HG02610 (cell line): ENCODE measurements around the gene PIH1D2.
"Not testable (repeated sequence)": the region's sequence is repeated elsewhere in the genome, so short reads cannot be mapped to it uniquely, and the experiment has no call there.

Source experiments
- ATAC-seq: cut with Tn5 transposase; IDR thresholded peaks from one replicate; pipeline ENCODE4 v1.9.1; 2021; ENCODE audit warnings: mild to moderate bottlenecking, moderate library complexity; ENCODE audit not compliant: unreplicated experiment

Gene PIH1D2, protein sequence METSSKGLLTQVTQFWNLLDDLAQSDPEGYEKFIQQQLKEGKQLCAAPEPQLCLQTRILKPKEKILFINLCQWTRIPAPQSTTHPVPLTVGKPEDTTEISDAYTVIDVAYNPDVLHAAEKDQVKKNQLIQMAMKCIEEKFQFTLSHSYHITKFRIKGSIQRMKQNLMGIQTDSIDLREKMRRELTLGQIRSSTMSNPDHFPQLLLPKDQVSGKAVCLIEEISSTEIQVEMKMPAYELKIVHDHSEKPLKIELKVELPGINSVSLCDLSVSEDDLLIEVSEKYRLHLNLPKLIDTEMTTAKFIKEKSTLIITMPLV

DNA sequence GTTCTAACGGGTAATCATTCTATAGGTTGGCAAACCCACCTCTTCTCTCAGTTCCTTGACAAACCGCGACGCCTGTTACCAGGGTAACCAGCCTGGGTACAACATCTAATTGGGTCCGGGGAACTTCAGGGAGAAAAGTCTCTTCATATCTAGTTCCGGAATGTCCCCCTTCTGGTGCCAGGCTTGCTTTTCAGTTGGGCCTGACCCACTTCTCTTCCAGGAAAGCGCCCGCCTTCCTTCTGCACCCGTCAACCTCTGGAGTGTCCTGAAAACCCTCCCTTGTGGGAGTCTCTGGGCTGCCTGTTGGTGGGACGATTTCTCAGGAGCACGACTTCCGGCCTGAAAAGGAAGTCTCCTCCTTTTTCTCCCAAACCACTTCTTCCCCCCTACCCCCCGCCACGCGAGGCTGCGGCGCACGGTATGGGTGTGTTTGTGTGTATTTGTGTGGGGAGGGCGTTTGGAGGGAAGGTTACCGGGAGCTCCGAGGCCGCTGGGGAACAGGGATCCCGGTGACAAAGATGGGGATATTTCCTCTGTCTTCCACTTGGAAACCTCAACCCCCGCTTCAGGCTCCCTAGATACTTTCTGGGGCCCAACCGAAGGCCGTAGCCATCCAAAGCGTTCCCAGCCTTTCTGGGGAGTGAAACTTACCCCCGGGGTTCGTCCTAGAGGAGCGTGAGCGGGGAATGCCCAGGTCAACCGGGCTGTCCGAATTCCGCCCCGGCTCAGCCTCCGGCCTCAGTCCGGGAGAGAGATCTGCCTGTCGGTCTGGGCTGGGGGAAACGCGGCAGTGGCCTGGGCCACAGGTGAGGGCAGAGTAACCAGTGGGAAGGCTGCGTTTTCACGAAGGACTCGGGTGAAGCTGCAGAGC is at the start of gene PIH1D2, which contains the start of gene NKAPD1:
Gene PIH1D2 (minus strand): TSS at position 77 of the 871 bp plus-strand sequence. CDS start 843 bp downstream, outside the sequence.
Gene NKAPD1 (plus strand): TSS at position 359 of the 871 bp plus-strand sequence. CDS start 1,276 bp downstream, outside the sequence.
- peak; percentile 83 for ATAC-seq

DNA sequence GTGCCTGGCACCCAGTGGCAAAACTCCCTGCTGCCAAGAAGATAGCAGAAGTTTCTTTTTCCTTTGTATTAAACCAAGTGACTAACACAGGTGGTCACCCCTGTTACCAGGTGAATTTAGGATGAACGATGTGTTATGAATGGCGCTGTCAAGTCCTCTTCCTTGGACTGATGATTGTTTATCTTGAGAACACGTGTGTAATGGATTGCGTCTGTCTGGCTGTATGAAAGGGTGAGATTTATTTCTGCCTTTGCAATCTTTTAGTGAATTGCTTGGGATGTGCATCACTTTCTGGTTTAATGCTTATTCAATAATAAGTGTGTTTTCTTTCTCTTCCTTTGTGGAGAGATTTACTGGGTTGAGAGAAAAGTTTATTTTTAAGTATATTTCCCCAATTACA is 49.3 kb upstream of the PIH1D2 start:
- ATAC-seq: no peak

DNA sequence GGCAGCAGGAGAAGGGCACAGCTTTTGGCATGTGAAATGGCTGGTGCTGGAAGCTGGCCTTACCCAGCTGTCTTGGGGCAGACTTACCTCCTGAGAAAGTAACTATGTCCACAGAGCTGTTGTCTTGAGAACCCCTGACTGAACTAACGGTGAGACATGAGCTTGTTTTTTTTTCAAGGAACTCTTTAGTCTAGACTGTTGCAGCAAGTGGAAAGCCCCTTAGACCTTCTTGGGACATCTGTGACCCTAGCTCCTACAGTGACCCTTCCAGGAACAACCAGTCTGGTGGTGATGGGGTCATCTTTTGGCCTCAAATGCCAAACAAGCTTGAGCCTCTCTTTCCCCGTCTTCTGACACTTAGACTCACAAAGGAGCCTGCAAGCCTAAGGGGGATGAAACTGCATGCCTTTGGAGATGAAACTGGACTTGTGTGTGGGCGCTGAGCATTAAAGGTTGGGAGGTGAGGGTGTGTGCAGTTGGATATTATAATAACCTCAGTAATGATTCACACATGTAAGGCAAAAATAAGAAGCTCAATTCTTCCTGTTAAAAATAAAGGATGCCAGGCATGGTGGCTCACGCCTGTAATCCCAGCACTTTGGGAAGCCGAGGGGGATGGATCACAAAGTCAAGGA is 48.3 kb upstream of the PIH1D2 start:
- ATAC-seq: no peak

DNA sequence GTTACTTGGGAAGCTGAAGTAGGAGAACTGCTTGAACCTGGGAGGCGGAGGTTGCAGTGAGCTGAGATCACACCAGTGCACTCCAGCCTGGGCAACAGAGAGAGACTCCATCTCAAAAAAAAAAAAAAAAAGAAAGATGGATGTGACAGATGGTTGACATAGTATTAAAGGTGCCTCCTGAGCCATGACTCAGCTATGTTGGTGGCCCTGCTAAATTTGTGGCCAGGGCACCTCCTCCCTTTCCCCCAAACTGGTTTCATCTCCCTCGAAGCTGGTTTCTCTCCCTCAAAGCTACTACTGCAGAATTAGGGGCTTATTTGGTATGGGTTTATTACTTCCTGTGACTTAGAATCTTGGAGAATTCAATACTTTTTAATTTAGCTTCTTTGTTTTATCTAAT is 44.4 kb upstream of the PIH1D2 start:
- ATAC-seq: no peak

DNA sequence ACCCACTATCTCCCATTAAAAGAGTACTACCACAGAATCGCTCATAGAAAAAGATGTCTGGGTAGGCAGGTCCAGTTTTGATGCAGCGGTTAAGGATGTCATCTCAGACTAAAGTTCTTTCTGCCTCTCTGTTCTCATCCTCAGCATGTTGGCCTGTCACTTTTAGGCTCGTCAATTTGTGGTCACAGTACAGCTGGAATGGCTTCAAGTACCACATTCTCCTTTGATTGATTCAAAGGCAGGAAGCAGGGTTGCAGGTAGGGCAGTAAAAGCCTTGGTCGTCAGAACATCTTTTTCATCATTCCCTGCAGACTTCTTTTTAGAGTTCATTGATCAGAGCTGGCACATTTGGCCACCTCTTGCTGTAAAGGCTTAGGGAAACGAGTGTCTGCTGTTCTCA is 41.6 kb upstream of the PIH1D2 start:
- ATAC-seq: no peak

DNA sequence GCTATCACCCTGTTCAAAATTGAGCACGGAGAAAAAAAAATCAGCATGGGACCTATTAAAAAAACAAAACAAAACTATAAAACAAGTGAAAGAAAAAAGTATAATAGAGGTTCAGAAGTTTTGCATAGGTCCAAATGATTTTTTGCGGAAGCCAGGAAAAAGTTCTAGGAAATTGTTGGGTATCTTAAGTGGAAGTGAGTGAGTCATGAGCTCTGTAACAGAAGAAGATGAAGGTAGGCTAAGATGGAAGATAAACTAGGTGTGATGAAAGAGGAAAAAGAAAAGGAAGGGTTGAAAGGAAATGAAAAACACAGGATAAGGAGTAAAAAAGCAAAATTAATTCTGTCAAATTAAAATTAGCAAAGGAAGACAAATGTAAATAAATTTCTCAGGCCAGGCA is 40.6 kb upstream of the PIH1D2 start:
- ATAC-seq: no peak

DNA sequence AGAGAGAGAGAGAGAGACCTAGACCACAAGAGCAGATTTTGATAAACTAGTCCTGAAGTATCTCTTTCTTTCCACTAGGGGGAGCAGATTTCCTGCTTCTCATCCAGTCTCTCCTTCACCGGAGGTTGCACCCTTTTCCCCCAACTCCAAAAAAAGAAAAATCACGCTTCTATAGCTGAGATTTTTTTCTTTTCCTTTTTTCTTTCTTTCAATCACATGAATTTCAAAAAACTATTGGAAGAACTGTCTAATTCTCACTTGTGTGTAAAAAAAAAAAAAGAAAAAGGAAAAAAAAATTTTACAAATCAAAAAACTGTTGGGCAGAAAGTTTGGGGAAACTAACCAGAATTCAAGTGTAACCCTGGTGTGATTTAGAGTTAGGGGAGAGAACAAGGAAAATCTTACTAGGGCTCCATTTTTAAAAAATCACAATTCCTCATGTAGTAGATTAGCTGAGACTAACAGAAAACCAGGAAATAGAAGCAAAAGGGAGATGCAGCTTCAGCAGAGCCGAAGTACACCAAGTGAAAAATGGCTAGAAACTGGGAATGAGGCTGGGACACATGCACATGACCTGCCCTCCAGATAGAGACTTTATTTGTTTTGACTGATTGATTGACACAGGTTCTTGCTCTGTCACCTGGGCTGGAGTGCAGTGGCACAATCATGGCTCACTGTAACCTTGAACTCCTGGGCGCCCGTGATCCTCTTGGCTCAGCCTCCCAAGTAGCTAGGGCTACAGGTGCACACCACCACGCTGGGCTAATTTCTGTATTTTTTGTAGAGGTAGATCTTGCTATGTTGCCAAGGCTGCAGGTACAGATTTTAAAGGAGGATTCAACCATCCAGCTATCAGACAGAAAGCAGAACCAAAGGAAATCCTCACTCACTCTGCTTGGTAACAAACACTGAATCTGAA is 40.0 kb upstream of the PIH1D2 start:
- ATAC-seq: no peak

DNA sequence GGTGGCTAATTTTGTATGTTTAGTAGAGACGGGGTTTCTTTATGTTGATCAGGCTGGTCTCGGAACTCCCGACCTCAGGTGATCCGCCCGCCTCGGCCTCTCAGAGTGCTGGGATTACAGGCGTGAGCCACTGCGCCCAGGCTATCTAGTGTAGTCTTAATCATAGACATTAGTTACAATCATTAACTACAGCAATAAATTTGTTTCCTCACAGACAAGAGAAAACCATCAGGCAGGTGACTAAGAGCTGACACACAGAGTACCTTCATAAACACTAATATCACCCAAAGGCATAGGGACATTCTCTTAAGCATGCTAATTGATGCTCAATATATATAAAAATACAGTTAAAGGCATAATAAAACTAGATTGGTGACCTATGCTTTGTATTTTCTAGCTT is 32.3 kb upstream of the PIH1D2 start:
- ATAC-seq: no peak

DNA sequence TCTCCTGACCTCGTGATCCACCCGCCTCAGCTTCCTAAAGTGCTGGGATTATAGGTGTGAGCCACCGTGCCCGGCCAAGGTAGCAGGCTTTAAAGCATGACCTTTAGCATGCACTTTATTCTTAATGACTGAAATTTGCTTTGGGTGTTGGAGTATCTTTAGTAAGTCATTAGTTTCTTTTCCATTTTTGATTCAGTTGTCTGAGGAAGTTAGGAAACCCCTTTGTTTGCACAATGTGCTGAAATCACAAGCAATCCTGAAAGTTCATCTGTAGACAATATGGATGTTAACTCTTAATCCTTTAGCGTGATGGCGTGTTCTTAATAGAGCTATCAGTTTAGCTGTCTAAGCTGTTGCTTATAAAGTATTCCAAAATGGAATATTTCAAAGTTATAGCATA is 29.6 kb upstream of the PIH1D2 start:
- no peak for ATAC-seq

DNA sequence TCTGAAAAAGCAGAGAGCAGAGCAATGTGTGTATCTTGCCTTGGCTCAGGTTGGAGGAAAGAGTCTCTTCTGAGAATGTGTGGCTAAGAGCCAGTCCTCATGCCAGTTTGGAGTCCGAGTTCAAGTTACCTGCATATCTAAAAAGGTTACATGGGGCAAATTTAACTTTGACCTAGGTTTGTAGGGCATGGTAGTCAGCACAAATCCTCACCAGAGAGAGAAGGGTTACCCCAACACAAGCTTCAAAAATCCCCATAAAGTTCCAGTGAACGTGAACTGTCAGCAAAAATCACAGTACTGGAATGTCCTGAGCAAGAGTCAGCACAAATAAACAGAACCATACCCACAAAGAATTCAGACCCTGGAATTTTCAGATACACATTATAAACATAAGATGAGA is 26.6 kb upstream of the PIH1D2 start:
- ATAC-seq: no peak

DNA sequence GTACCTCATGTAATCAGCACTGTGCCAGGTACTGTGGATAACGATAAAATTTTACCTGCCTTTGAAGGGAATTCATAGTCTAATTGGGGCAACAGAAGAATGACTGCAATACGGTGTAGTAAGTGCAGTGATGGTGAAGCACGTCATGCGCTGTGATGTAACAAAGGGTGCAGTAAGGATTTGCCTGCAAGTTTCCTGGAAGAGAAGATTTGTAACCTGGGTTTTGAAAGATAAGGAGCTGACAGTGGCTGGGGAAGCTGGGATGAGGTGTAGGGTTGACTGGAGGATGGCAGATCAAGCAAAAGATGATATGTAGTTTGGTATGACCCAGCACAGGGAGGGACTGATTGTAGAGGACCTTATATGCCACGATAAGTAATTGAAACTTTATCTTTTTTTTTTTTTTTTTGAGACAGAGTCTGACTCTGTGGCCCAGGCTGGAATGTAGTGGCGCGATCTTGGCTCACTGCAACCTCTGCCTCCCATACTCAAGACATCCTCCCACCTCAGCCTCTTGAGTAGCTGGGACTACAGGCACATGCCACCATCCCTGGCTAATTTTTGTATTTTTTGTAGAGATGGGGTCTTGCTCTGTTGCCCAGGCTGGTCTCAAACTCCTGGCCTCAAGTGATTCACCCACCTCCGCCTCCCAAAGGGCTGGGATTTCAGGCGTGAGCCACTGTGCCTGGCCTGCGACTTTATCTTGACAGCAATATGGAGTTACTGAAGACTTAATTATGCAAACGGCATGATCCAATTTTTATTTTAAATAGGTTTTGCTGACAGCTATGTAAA is 24.1 kb upstream of the PIH1D2 start:
- ATAC-seq: no peak

DNA sequence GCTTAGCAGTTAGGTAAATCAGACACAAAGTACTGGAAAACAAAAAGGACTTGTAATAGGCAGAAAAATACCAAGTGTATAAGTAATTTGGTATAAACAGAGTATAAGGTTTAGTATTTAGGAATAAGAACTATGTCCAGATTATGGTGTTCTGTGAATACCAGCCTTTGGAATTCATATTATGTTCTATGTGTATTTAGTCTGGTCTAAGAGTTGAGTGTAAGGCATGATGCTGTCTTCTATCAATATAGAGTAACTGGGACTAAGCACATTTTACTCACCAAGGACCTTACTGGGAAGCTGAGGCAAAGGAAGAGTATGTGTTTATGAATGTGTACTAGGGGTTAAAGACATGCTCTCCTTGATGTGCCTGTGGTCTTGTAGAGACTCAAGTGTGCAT is 22.4 kb upstream of the PIH1D2 start:
- no peak for ATAC-seq

DNA sequence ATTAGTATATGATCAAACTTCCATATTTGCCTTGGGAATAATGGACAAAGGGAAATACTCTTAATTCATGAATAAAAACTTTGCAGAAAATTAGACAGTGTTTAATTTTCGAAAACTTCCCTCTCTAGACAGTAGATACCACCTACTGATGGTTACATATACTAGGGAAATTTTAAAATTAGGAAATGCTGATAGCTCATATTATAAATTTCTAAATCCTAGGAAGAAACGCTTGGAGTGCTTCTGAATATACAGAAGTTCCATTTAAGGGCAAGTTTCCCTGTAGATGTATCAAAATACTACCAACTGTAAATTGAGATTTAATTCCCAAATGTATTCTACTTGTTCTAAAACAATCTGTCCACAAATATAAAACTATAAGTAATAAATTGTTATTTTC is 21.5 kb upstream of the PIH1D2 start:
- ATAC-seq: not testable (repeated sequence)

DNA sequence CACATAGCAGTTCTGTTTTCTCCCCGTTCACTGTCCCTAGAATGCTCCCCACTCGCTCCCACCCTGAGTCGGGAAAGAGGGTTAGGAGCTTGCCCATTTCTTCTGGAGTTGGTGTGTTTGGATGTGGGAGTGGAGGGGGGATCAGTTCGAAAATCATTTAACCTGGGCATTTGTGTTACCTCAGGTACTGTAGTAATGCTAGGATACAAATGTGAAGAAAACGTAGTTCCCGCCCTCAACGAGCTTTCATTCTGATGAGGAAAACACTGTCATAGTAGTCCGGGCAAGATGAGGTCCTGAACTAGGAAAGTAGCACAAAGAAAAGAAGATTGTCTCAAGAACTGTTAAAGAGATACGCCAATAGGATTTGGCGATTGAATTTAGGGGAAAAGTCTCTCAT is 13.4 kb upstream of the PIH1D2 start:
- ATAC-seq: no peak

DNA sequence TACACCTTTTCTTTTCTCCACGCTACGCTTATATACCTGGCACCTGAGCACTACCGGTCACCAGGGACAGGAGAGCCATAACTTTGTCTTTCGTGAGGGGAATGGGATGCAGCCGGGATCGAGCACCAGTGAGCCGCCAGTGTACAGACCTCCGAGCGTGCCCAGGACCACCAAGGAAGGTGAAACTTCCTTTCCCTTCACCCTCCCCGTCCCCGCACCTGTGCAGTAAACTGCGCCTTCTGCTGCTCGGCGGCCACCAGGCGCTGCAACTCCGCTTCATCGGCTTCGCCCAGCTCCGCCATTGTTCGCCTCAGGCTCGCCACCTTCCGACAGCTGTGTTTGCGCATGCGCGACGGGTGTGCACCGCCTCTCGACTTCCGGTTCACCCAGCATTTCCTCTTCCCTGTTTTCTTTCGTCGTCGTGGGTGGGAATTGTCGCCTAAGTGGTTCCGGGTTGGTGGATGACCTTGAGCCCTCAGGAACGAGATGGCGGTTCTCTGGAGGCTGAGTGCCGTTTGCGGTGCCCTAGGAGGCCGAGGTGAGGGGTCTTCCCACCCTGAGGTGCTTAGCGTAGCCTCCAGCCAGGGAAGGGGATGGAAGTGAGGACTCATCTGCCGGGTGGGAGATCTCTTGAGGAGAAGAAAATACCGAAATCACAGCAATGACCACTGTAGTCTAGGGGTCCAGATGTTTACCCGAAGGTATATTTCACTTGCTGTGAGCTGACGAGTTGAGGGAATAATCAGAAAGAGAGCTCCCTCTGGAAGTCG is 12.8 kb upstream of the PIH1D2 start, which contains the start of the genes SDHD and TIMM8B:
Gene SDHD (plus strand): TSS at position 452 of the 770 bp plus-strand sequence. CDS start 35 bp downstream, at position 487.
Gene TIMM8B (minus strand): TSS at position 335 of the 770 bp plus-strand sequence. CDS start 33 bp downstream, at position 302.
- peak; percentile 89 for ATAC-seq

DNA sequence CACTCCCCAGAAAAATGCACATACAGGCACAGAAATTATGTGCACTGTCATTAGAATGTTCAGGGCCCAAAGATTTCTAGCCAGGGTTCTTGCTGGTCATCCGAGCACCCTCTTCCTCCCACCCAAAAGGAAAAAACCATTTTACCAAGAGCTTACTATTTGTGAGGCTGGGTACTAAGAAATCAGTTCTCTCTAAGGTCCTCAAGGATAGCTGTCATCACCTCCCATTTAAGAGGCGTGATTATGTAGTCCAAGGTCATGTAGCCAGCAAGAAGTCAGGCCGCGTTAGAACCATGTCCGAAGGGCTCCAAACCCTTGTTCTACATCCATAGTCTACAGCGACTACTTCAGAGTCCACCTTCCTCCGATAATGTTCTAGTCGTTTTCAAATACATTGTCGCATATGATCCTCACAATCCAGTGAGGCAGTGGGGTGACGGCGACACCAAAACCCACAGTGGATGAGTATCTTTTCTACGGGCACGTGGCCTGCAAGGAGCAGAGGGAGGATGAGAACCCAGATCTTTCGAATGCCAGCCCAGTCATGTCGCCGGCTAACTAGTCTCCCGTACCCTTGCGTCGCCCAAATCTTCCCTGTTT is 12.1 kb upstream of the PIH1D2 start:
- peak; percentile 34 for ATAC-seq

DNA sequence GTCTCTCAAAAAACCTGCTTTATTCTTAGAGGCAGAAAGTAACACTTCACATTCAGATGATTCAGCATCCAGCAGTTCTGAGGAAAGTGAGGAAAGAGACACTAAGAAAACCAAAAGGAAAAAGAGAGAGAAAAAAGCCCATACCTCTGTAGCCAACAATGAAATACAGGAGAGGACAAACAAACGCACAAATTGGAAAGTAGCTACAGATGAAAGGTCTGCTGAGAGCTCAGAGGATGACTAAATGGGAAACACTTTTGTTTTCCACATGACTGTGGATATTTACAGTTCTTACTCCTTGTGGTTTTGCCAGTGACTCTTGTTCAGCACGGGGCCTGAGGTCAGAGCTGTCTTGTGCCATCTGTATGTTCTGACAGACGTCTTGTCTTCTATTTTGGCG is 8.9 kb upstream of the PIH1D2 start:
- no peak for ATAC-seq

DNA sequence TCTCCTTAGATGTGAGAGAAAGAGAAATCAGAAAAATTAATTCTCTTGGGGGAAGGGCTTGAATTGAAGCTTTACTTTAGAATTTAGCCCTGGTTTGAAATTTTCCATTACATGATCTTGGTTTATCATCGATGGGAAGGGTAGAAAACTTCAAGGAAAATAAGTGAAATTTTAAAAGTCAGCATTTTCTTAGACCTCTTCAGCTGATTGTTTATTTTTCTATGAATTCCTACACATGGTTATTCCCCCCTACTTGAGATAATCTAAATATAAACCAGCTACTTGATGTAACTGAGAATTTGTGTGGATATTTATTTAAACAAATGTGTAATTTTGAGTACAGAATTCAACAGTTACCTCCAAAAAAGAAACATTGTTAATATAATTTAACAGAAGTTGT is 10.9 kb downstream of the PIH1D2 start:
- ATAC-seq: no peak
